Measurements from ENCODE around the gene SYT7.

SYT7 gene

GRCh38 chr11:61554172-61554988 is 26.5 kb downstream of the SYT7 start:
- no peak for DNase-seq (ENCODE audit: low spot score)

GRCh38 chr11:61553373-61554171 is 27.3 kb downstream of the SYT7 start:
- no peak for DNase-seq (ENCODE audit: low spot score)

- no peak for DNase-seq (ENCODE audit: low spot score)
Measured at GRCh38 chr11:61552108-61552635, 28.7 kb downstream of the SYT7 start.

DNA sequence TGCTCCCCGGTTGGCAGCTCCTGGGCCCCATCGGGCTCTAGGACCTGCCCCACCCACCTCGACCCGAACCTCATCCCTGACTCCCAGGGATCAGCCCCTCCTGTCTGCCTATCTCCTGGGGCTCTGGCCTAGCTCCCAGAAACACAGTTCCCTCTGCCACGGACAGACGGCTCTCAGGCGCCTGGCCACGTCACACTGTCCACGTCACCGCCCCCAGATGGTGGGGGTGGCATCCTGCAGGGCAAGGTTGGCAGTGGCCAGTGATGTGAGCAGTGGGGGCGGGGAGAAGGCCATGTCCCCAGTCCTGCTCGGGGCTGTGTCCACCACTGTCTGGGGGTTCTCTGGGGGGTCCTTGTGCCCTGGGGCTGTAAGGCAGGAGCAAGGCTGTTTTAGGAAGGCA is 29.2 kb downstream of the SYT7 start:
- DNase-seq (ENCODE audit: low spot score): no peak

DNA sequence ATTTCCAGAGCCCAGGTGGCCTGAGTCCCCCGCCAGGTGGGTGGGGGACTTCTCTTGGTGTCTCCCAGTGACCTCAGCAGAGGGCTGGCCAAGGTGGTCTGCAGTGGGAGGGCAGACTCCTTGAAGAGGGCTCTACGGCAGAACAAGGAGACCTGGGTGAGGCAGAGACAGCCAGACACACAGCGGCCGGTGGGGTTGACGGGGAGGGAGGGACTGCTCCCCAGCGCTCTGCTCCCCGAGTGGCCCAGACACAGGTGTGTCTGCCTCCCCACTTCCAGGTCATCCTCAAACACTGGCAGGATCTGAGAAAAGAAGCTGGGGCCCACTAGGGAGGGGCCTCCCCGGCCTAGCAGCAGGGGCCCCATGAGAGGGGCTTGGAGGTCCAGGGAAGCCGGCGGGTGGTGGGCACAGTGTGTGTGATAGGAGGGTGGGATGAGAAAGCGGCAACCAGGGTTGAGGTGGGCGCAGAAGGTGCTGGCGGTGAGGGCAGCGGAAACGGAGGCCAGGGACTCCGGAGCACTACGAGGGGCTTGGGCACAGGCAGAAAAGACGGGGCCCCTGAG is 30.1 kb downstream of the SYT7 start:
- DNase-seq (ENCODE audit: low spot score): no peak

DNA sequence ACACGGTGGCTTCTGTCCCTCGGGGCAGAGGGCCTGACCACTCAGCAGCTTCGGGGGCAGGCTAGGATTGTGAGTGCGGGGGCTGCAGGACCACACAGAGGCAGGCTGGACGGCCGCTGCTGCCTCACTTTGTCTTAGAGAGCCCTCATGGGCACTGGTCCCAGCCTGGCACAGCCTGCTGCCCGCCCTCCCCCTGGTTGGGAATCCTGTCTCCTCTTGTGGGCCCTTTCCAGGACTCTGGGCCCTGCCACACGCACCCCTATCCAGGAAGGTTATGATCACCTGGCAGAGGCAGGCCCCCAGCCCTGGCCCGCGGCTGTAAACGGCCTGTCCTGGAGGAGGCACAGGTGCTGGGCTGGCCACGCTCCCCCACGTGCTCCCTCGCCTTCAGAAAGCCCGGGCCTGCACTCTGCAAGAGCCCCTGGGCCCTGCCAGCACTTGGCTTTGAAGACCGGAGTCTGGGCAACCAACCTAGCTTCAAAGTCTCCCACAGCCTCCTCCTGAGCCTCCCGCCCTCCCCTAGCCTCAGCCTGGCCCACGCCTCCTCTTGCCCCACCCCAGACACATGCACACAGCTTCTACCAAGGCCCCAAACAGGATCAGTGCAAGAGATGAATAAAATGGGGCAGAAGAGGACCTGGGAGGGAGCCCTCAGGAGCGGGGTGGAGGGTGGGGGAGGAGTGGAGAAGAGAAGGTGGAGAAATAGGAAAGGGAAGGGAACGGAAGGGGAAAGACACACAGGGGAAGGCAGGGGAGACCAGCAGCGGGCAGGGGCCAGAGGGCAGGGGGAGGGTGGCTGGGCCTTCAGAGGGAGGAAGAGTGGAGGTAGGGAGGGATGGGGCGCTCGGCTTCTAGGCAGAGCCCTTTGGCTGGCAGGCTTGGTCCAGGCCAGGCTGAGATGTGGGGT is 31.0 kb downstream of the SYT7 start:
- no peak for DNase-seq (ENCODE audit: low spot score)

DNA sequence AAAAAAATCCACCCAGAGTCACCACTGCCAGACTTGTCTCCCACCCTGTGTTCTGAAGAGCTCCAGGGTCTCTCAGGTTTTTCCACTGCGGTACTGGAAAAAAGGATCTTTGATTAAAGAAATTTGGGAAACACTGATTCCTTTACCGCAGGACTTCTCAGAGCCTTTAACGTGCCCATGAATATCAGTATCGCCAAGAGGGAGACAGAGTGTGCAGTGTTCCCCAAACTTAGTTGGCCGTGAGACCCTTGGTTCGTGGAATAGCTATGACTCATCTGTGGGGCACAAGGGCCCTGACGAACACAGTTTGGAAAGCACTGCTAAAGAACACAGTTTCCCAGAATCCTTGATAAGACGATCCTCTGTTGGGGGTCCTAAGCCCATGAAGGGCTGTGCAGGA is 31.7 kb downstream of the SYT7 start:
- DNase-seq (ENCODE audit: low spot score): no peak

GRCh38 chr11:61547246-61547645 is 33.6 kb downstream of the SYT7 start:
- DNase-seq (ENCODE audit: low spot score): no peak

DNA sequence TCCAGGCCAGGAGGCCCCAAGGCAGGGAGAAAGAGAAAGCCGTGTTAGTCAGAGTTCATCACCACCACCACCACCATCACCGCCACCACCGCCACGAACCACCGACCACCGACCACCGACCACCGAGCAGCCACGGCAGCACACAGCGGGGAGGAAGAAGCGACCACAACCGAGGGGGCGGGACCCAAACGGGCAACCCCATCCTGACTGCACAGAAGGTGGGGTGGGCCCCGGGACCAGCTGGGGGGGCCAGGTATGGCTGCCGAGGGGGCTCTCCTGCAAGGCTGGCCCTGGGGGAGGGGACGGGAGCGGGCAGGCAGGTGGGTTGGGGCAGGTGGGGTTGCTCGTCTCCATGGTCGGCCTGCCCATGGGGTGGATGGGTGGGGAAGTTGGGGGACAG is 34.2 kb downstream of the SYT7 start:
- no peak for DNase-seq (ENCODE audit: low spot score)

- no peak for DNase-seq (ENCODE audit: low spot score)
Measured at GRCh38 chr11:61545921-61546320, 35.0 kb downstream of the SYT7 start.

GRCh38 chr11:61545341-61545740 is 35.5 kb downstream of the SYT7 start:
- DNase-seq (ENCODE audit: low spot score): peak; percentile 6

DNA sequence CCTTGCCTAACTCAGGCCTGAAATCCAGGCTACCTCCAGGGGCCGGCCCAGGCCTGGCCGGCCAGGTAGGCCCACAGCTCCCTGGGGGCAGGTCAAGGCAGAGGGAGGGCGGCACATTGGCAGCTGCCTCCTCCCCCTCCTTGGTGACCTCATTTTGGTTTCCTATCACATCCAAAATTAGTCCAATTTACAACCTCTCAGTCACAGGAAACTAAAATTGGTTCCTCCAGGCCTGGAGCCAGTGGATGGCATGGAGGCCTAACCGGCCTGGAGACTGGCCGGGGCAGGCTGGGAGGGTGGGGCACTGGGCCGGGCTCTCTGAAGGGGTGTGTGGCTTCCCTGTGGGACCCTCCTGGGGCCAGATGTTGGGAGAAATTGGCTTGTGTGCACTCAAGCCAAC is 36.4 kb downstream of the SYT7 start:
- DNase-seq (ENCODE audit: low spot score): no peak

DNA sequence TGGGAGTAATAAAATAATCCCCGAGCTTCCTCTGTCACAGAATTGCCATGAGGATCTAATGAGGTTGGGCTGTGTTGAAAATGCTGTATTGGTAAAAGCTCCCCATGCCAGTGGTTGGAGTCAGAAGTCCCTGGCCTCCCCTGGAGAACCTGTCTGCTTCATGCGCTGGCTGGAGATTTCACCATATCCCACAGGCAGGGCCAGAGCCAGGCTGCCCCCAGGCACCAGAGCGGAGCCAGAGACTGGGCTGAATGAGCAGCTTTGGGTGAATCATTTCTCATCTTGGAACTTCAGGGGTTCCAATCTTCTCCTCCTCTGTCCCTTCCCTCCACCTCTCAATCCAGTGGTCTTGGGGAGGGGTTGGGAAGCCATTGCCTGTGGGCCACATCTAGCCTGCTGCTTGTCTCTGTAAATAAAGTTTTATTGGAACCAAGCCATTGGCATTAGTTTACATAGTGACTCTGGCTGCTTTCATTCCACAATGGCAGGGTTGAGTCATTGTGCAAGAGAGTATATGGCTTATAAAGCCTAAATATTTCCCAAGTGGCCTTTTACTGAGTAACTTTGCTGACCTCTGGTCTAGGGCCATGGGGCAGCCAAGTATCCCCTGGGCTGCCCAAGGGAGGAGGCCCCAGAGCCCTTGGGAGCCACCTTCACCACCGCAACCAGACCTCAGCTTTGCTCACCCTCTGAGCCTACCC is 37.1 kb downstream of the SYT7 start:
- no peak for DNase-seq (ENCODE audit: low spot score)

GRCh38 chr11:61542705-61543104 is 38.2 kb downstream of the SYT7 start:
- no peak for DNase-seq (ENCODE audit: low spot score)

- DNase-seq (ENCODE audit: low spot score): no peak
Measured at GRCh38 chr11:61542024-61542461, 38.8 kb downstream of the SYT7 start.

GRCh38 chr11:61541598-61541997 is 39.3 kb downstream of the SYT7 start:
- DNase-seq (ENCODE audit: low spot score): no peak

- DNase-seq (ENCODE audit: low spot score): no peak
Measured at GRCh38 chr11:61540528-61540927, 40.3 kb downstream of the SYT7 start.

DNA sequence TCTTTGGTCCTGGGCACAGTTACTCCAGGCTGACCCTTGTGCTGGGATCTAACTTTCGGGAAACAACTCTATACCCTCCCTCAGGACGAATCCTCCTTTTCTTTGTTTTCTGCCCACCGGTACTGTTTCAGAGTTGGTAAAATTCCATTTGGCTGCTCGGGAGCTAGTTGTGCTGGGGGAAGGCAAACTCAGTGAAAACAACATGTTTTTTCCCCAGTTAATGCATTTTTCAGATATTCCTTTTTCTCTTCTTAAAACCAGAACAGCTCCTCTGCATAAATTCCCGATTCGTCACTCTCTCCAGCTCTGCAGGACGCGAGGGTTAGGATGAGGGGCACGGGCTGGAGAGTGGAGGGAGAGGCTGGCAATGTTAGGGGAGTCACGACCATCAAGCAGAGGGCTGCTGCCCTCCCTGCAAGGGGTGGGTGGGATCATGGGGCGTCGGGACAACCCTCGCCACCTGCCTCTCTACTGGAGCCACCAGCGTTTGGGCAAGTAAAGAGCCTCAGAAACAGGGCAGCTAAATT is 41.0 kb downstream of the SYT7 start:
- DNase-seq (ENCODE audit: low spot score): no peak

DNA sequence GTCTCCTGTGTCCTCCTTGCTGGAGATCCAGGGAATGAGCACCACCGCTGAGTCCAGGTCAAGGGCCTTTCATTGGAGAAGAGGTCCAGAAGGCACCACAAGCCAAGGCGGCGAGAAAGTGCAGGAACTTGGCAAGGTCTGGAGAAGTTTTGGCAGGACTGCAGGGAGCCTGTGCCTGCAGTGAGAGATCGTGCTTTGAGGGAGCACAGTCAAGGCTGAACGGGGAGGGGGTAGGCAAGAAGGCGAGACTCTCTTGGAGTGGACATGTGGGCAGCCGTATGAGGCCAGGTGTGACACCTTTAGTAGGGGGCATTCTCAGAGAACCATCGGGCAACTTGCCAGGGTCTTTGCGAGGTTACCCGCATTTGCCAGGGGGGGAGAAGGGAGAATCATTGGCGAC is 41.9 kb downstream of the SYT7 start:
- no peak for DNase-seq (ENCODE audit: low spot score)

- DNase-seq (ENCODE audit: low spot score): no peak
Measured at GRCh38 chr11:61538636-61538961, 42.3 kb downstream of the SYT7 start.

GRCh38 chr11:61537326-61537725 is 43.5 kb downstream of the SYT7 start:
- no peak for DNase-seq (ENCODE audit: low spot score)

Measured in activated CD4-positive, alpha-beta T cell treated with anti-CD3 and anti-CD28 coated beads, Interleukin-2, Interleukin-4, amounts not matched to agents 100 ng/mL and 50 ng/mL, durations not matched to agents 16 hours and 8 hours (primary cell).